HG03457 (cell line): ENCODE results near the gene EBNA1BP2.
A peak's percentile ranks its signal among the peaks of the same experiment; 100 is the strongest.
"Not testable (repeated sequence)": the region's sequence is repeated elsewhere in the genome, so short reads cannot be mapped to it uniquely, and the experiment has no call there.

ENCODE experiments used
- ATAC-seq: cut with Tn5 transposase; IDR thresholded peaks from one replicate; pipeline ENCODE4 v1.9.1; 2021; ENCODE audit warnings: moderate number of reproducible peaks; ENCODE audit not compliant: unreplicated experiment

The EBNA1BP2 gene, protein sequence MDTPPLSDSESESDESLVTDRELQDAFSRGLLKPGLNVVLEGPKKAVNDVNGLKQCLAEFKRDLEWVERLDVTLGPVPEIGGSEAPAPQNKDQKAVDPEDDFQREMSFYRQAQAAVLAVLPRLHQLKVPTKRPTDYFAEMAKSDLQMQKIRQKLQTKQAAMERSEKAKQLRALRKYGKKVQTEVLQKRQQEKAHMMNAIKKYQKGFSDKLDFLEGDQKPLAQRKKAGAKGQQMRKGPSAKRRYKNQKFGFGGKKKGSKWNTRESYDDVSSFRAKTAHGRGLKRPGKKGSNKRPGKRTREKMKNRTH

DNA sequence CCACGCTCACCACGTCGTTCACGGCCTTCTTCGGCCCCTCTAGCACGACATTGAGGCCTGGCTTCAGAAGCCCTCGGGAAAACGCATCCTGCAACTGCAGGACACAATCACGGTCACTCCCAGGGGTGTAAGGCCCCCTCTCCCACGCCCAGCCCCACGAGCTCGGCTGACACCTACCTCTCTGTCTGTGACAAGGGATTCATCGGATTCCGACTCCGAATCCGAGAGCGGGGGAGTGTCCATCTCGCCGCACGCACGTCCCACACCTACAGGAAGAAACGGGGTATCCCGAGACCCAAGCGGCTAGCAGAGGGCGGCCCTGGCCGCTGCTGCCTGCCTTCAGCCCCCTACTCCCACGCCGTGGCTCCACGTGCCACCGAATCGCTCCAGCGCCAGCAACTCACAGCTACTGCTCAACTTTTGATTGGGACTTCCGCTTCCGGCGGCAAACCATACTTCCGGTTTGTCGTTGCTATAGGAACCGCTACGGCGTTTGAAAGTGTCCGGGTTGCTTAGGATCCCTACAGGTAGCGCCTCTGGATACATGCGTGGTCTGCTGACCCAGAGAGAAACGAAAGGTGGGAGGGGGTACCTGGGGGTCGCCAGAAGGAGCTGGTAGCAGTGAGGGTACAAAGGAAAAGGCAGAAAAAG is at the start of gene EBNA1BP2, which contains the start of gene CFAP57:
Gene EBNA1BP2, minus strand, starts transcription at position 415 of the 651 bp plus-strand sequence. Its CDS starts 172 bp downstream, at position 243.
Gene CFAP57, plus strand, starts transcription at position 455 of the 651 bp plus-strand sequence. CDS start 424 bp downstream, outside the sequence.
- ATAC-seq, result peak; percentile 56

DNA sequence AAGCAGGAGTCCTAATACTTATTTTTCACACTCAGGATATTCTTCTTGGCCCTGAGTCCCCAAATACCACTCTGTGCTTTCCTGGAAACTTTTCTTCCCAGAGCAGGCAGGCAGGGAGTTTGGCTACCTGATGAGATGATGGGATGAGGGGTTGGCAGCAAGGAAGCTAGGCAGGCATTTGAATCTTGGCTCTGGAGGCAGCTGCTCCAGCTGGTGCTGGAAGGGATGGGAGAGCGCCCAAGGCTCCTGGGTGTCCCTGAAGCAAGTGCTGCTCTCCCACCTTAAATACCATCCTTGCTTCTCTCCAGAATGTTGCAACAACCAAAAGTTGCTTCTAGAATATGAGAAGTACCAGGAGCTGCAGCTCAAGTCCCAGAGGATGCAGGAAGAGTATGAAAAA is 49.7 kb upstream of the EBNA1BP2 start:
- ATAC-seq, result no peak

DNA sequence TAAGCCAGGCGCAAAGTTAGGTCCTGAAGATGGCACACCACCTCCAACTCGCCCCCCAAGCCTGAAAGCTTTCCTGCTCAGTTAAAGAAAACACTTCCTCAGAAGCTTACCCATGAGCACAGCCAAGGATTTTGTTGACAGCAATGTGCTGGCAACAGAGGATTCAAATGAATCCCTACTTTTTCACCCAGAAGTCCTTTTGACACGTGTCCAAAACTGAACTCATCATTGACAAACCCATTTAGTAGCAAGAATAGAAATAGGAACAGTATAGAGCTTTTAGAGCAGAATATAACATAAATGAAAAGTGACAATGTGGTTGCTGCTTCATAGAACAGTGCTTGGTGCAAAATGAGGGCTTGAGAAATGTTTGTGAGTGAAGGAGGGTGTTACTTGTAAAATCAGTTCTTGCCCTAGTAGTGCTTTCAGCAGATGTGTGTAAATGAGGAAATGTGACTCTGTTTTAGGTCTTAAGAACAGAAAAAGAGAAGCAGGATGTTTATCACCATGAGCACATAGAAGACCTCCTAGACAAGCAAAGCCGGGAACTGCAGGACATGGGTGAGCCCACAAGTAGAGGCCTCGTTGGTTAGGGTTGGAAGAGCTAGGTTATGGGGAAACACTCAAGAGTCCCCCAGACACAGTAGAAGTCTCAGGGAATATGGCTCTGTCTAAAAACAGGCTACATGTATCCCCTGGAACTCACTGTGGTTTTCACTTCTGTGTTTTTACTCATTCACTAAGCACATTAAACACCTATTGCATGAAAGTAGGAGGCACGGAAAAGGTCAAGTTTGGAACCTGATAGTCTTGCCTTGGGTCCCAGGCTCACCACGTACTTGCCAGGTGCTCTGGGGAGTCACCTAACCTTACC is 49.1 kb upstream of the EBNA1BP2 start:
- peak; percentile 56 for ATAC-seq

DNA sequence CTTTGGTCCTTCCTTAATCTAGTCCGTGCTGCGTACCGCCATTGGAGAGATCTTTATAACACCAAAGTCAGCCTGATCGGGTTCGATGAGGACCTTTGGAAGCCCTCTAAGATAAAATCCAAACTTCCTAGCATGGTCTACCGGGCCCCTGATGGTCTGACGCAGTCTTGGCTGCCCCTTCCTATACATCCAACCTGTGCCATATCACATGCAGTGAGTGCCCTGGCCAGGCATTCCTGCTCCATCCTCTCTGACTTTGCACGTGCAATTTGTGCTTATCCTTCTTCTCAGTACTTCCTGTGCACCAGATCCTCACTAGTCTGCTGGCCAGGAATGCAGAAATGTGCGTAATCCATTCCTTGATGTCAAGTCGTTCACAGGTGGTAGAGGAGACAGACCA is 45.7 kb upstream of the EBNA1BP2 start:
- ATAC-seq, result no peak

DNA sequence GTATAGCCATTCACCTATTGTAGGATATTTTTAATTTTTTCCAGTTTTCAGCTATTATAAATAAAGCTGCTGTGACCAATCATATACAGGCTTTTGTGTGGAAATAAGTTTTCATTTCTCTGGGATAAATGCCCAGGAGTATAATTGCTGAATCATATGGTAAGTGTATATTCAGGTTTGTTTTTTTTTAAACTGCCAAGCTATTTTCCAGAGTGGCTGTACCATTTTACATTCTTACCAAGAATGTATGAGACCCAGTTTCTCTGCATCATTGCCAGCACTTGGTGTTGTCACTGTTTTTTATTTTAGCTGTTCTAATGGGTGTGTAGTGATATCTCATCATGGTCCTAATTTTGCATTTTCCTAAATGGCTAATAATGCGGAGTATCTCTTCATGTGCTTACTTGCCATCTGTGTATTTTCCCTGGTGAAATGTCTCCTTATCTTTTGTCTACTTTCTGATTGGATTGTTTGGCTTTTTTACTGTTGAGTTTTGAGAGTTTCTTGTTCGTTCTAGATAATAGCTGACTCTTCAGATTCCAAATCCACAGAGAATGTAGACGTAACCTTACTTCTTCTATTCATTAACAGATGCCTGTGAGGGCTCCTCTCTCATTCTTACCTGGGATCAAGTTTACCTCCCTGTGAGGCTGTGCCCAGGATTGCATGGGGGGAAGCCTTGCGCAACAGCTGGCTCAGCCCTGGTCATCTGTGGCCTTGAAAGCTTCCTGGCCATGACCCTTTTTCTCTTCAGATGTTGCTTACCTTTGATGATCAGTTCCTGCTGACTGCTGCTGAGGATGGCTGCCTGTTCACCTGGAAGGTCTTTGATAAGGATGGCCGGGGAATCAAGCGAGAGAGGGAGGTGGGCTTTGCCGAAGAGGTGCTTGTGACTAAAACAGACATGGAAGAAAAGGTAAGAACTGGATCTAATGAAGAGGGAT is 42.7 kb upstream of the EBNA1BP2 start:
- ATAC-seq, result no peak

DNA sequence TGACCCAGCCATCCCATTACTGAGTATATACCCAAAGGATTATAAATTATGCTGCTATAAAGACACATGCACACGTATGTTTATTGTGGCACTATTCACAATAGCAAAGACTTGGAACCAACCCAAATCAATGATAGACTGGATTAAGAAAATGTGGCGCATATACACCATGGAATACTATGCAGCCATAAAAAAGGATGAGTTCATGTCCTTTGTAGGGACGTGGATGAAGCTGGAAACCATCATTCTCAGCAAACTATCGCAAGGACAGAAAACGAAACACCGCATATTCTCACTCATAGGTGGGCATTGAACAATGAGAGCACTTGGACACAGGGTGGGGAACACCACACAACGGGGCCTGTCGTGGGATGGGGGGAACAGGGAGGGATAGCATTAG is 36.2 kb upstream of the EBNA1BP2 start:
- not testable (repeated sequence) for ATAC-seq

DNA sequence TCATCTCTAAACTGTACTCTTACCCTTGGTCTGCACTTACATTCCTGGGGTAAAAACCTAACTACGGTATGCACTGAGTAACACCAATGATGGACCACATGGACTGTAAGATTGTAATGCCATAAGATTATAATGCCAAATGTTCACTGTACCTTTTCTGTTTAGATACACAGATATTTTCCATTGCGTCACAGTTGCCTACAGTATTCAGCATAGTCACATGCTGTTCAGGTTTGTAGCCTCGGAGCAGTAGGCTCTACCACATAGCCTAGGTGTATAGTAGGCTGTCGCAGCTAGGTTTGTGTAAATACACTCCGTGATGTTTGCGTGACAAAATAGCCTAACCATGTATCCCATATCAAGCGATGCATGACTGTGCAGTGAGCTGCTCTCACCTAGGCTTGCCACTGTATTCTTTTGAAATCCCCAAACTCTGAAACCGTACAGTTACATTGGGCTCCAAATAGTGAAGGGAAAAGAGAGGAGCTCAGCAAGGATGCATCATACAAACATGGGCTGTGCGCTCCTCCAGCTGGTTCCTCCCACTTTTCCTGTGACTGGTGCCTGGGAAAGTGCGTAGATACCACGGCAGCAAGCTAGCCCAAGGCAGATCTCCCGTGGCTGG is 35.3 kb upstream of the EBNA1BP2 start:
- no peak for ATAC-seq

DNA sequence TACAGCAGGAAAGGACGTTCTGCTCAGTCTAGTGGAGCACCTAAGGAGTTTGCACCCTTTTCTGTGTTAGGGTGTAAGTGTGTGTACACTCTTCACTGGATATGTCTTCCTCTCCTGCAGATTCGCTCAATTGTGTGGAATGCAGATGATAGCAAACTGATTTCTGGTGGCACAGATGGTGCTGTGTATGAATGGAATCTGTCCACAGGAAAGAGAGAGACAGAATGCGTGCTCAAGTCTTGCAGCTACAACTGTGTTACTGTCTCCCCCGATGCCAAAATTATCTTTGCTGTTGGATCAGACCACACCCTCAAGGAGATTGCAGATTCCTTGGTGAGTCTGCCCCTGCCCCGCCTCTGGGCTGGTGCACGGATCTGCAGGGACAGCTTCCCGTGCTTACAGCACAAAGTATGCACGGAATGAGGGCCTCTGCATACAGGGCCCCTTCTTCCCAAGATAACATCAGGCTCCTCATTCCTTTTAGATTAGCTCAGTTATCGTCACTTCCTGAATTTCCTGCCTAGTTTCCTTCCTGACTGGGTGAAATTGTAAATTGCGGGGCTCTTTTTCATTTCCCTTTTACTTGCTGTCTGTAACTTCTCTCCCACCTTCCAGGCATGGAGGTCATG is 34.6 kb upstream of the EBNA1BP2 start:
- no peak for ATAC-seq

DNA sequence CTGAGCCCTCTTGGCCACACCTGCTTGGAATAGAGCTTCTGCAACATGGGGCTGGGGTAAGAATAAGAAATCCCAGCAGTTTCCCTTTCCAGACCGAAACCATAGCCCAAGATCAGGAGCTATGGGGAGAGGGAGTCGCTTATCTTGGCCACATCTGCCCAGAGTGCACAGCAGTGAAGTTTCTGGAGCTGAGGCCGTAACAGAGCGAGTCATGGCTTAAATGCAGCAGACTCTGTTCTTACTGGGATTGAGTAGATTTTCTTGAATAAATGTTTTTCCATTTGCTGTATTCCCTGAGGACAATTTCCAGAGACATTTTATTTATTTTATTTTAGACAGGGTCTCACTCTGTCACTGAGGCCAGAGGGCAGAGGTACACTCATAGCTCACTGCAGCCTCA is 33.6 kb upstream of the EBNA1BP2 start:
- no peak for ATAC-seq

DNA sequence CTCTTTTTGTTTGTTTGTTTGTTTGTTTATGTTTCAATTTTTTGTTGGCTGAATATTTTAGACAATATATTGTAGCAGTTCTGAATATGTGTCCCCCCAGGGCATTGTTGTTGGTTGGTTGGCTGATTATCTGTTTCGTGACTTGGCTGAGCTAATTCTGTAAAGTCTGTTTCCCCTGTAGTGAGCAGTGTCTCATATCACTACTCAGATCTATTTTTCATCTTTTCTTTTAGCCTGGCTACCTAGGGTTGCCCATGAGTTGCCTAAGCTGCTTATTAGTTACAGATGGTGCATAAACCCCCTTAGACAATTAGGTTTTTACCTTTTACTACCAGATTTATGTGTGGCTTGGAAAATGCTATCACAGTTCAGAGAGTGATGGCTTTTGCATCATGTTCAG is 32.3 kb upstream of the EBNA1BP2 start:
- no peak for ATAC-seq

DNA sequence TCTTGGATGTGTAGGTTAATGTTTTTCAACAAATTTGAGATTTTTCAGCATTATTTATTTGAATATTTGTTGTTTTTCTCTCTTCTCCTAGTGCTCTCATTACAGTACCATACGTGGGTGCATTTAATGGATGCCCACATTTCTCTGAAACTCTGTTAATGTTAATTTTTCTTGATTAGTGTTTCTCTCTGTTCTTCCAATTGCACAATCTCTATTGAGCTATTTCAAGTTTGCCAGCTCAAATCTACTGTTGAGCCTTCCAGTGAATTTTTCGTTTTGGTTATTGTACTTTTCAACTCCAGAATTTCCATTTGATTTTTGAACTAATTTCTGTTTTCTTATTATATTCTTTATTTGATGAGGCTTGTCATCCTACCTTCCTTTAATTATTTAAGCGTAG is 31.8 kb upstream of the EBNA1BP2 start:
- no peak for ATAC-seq

DNA sequence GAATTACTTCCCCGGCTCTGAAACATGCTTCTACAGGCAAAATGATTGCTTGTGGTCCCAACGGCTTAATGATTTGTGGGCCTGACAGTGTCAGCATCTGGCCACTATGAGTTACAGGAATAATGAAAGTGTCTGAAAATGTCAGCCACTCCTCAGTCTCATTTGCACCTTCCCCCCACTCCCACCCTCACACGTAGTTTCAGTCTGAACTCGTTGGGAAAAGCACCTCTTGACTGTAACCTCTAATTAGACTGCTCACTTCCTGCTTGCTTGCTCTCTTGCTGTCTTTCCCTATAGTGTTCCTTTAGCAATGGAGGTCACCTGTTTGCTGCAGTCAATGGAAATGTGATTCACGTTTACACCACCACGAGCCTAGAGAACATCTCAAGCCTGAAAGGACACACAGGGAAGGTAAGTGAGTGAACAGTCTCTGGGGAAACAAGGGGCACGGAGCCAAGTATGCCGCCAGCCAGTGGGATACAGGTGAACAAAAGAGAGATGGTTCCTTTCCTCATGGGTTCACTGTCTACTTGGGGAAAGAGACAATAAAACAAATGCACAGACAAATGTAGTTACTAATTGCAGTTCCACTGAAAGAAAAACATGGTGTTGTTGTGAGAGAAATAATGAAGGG is 27.1 kb upstream of the EBNA1BP2 start:
- peak; percentile 59 for ATAC-seq

DNA sequence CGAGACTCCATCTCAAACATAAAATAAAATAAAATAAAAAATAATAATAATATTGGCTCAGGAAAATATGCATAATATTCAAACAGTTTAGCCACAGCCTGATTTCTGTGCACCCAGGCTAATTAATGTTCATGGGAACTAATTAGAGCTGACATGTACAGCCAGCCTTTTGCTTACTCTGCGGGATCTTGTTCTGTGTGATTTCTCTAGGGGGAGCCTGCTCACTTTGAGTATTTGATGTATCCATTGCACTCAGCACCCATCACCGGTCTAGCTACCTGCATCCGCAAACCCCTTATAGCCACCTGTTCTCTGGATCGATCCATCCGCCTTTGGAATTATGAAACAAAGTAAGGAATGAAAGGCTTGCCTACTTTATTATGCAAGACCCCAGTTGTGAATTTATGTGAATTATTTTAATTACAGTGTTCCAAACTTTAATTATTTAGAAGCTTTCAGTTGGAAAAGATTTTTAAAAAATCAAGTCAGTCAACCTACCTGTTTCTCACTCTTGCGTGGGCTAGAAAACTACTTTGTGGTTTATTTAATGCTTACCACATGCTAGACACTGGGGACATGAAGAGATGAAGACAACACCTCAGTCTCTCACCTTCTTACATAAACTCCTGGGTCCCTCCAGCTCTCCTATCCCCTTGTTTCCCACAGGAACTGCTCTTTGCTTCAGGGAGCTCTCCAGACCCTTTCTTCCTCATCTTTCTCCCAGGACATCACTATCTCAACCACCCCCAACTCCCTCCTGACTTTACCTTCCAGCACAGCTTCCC is 25.4 kb upstream of the EBNA1BP2 start:
- ATAC-seq, result no peak

DNA sequence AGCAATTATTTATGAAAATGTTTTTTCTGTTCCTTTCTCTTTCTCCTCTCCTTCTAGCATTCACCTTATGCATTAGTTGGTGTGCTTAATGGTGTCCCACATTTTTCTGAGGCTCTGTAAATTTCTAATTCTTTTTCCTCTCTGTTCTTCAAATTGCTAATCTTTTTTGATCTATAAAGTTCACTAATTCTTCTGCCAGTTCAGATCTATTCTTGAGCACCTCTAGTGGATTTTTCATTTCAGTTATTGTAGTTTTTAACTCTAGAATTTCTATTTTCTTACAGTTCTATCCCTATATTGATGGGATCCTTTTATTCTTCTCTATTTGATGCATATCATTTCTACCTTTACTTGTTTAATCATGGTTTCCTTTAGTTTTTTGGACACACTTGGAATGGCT is 22.4 kb upstream of the EBNA1BP2 start:
- ATAC-seq, result no peak

DNA sequence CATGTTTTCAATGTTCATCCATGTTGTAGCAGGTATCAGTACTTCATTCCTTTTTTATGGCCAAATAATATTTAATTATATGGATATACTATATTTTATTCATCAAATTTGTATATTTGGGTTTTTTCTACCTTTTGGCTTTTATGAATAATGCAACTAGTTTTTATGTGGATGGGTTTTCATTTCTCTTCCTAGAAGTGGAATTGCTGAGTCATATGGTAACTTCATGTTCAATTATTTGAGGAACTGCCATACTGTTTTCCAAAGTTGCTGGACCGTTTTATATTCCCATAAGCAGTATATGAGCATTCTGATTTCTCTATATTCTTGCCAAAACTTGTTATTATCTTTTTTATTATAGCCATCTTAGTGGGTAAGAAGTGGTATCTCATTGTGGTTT is 16.0 kb upstream of the EBNA1BP2 start:
- no peak for ATAC-seq

DNA sequence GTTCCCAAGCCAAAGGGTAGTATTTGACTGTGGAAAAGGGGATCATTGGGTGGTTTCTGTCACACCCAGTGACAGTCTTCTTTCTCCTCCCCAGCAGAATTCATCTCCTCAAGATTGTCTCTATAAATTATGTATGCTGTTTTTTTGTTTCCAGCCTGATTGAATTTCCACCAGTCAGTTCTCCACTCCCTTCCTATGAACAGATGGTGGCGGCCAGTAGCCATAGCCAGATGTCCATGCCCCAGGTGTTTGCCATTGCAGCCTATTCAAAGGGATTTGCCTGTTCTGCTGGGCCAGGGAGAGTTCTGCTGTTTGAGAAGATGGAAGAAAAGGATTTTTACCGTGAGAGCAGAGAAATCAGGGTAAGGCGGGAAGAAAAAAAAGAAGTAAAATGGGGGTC is 12.9 kb upstream of the EBNA1BP2 start:
- ATAC-seq, result no peak

DNA sequence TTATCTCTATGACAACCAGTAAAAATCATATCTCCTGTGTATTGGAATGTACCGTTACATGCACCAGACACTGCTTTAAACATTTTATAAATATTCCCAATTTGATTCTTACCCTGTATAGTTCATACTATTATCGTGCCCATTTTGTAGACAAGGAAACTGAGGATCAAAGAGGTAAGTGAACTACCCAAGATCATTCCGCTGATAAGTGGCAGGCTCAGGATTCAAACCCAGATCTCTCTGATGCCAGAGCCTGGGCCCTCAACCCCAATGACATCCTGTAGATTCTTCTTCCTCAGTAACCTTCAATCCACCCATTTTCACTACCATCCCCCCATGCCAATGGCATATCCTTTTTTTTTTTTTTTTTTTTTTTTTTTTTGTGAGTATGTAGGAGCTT is 12.3 kb upstream of the EBNA1BP2 start:
- no peak for ATAC-seq

DNA sequence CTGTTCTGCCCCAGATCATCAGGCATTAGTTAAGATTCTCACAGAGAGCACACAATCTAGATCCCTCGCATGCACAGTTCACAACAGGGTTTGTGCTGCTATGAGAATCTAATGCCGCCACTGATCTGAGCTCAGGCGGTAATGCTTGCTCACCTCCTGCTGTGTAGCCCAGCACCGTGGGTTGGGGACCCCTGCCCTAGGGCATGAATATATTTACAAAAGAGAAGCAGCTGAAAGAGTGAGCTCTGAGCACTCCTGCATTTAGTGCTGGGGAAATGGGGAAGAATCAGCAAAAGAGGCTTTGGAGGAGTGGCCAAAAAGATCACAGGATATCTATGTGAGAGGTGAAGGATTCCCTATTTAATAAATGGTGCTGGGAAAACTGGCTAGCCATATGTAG is 5.6 kb upstream of the EBNA1BP2 start:
- ATAC-seq, result no peak
